Activated naive CD4-positive, alpha-beta T cell treated with anti-CD3 and anti-CD28 coated beads, Interleukin-2, amount 50 U/mL, for 24 hours (primary cell): ENCODE results near the gene DIS3L2.

ENCODE experiments used
- H3K27ac Mint-ChIP-seq: one replicate; pipeline ENCODE4 v1.8.0; 2021; ENCODE audit warnings: mild to moderate bottlenecking, mixed read lengths
- H3K27me3 Mint-ChIP-seq: one replicate; pipeline ENCODE4 v1.8.0; 2021; ENCODE audit warnings: mixed read lengths
- H3K36me3 Mint-ChIP-seq: one replicate; pipeline ENCODE4 v1.8.0; 2021; ENCODE audit warnings: mixed read lengths
- H3K4me1 Mint-ChIP-seq: one replicate; pipeline ENCODE4 v1.8.0; 2021; ENCODE audit warnings: mixed read lengths
- H3K4me3 Mint-ChIP-seq: one replicate; pipeline ENCODE4 v1.8.0; 2021; ENCODE audit warnings: mild to moderate bottlenecking, mixed read lengths
- H3K9me3 Mint-ChIP-seq: one replicate; pipeline ENCODE4 v1.8.0; 2021; ENCODE audit warnings: mixed read lengths

DIS3L2 gene, protein sequence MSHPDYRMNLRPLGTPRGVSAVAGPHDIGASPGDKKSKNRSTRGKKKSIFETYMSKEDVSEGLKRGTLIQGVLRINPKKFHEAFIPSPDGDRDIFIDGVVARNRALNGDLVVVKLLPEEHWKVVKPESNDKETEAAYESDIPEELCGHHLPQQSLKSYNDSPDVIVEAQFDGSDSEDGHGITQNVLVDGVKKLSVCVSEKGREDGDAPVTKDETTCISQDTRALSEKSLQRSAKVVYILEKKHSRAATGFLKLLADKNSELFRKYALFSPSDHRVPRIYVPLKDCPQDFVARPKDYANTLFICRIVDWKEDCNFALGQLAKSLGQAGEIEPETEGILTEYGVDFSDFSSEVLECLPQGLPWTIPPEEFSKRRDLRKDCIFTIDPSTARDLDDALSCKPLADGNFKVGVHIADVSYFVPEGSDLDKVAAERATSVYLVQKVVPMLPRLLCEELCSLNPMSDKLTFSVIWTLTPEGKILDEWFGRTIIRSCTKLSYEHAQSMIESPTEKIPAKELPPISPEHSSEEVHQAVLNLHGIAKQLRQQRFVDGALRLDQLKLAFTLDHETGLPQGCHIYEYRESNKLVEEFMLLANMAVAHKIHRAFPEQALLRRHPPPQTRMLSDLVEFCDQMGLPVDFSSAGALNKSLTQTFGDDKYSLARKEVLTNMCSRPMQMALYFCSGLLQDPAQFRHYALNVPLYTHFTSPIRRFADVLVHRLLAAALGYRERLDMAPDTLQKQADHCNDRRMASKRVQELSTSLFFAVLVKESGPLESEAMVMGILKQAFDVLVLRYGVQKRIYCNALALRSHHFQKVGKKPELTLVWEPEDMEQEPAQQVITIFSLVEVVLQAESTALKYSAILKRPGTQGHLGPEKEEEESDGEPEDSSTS

DNA sequence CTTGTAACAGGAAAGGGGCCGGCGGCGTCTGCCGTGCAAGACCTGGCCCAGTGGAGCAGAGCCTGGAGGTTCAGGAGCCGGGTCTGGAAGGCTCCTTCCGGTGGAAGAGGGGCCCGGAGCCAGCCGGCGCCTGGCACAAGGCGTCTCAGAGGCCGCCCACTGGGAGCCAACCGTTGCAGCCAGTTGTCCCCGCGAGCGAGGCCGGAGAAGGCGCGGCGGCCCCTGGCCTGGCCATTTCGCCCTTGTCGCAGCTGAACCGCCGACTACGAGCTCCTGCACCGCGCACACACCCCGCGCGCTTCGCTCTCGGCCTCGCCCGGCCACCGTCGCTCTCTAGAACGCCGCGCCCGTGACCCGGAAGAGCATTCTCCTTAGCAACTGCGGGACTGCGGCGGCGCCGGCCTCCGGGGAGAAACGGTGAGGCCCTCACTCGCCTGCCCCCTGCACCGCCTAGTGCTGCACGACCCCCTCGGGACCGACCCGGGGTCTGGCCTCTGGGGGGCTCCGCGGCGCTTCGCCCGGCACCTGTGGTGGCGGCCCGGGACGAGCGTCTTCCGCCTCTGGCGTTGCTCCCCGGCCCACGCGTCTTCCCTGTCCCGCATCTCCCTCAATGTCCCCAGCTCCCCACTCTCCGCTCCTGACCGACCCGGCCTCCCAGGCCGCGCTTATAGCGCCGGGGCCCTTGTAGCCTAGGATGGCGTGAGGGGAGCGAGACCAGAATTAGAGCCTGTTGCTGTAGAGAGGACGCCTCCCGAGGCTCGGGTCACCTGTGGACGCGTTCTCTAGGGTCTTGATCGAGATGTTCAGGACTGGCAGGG, at the start of gene DIS3L2:
Gene DIS3L2, plus strand, starts transcription at position 365 of the 818 bp plus-strand sequence. CDS start 53,215 bp downstream, outside the sequence.
- H3K27ac Mint-ChIP-seq: peak within 1 kb of the TSS; percentile 98
- no peaks in the 10 kb centered on the region for H3K27me3 Mint-ChIP-seq

DNA sequence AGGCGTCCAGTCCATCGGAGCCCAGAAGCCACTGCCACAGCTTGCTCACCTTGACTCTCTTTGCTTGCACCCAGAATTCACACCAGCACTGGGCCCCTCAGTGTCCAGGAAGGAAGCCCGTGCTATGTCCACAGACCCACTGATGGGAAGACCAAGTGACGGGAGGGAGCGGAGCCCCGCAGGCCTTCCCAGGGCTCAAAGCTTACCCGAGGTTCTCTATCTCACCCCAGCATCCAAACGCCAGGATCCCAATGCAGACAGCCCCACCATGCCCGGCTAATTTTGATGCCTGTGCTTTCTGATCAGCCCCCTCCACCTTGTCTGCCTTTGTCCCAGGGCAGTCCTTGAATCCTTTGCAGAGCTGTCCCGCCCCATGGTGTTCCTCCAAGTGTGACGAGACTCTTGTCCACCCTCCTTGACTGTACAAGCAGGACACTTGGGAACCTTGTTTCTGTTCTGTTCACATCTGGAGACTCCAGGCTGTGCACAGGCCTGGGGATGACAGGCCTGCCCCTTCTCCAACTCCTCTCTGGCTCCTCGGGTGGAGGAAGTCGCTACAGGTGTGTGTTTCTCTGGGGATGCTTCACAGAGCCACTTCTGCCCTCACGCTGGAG, 47.3 kb upstream of the DIS3L2 start:
- Mint-ChIP-seq H3K9me3 (no peaks in the 10 kb centered on the region), H3K36me3 (no peaks in the 10 kb centered on the region), H3K27ac (no peak overlapping the region), H3K4me1 (peaks cover 13% of the 10 kb centered on the region), H3K27me3 (no peaks in the 10 kb centered on the region), H3K4me3 (no peak overlapping the region)

More for the DNA sequence above, at the start of gene DIS3L2:
- peaks cover 37% of the 10 kb centered on the region for H3K4me1 Mint-ChIP-seq
- no peaks in the 10 kb centered on the region for H3K9me3 Mint-ChIP-seq
- H3K4me3 Mint-ChIP-seq: peak within 1 kb of the TSS; percentile 97
- peaks cover 3% of the 10 kb centered on the region for H3K36me3 Mint-ChIP-seq

DNA sequence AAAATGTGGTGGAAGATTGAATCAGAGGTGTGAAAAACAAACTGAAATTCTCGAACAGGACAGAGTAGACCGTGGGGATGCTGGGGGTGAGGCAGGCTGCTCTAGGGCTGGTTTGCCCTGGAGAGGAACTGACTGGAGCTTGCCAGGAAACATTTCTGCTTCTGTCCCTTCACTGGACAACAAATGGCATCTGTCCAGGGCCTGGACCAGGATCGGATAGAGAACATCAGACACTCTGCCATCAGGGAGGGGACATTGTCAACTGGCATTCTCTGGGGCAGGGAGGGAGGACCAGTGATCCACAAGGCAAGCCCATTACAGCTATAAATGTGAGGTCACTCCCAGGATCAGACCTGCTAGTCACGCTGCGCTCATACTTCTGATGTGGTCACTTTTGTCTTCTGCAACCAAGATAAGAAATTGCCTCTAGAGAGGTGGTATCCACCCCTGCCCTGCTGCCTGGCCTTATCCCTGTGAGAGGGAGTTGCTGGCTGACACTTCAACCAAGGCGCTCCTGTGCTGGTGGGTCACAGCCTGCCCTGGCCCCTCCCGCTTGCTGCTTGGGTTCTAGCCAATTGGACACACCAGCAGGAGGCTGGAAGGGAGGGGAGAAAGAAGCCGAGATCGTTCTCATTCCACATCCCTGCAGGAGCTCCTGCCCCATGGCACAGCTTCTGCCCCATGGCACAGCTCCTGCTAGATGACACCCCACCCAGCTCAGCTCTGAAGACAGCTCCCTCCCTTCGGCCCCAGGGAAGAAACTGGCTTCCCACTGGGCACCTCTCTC, 44.0 kb upstream of the DIS3L2 start:
- Mint-ChIP-seq H3K27ac (no peak overlapping the region), H3K4me3 (no peak overlapping the region), H3K9me3 (no peaks in the 10 kb centered on the region), H3K27me3 (no peaks in the 10 kb centered on the region), H3K36me3 (no peaks in the 10 kb centered on the region), H3K4me1 (no peaks in the 10 kb centered on the region)

DNA sequence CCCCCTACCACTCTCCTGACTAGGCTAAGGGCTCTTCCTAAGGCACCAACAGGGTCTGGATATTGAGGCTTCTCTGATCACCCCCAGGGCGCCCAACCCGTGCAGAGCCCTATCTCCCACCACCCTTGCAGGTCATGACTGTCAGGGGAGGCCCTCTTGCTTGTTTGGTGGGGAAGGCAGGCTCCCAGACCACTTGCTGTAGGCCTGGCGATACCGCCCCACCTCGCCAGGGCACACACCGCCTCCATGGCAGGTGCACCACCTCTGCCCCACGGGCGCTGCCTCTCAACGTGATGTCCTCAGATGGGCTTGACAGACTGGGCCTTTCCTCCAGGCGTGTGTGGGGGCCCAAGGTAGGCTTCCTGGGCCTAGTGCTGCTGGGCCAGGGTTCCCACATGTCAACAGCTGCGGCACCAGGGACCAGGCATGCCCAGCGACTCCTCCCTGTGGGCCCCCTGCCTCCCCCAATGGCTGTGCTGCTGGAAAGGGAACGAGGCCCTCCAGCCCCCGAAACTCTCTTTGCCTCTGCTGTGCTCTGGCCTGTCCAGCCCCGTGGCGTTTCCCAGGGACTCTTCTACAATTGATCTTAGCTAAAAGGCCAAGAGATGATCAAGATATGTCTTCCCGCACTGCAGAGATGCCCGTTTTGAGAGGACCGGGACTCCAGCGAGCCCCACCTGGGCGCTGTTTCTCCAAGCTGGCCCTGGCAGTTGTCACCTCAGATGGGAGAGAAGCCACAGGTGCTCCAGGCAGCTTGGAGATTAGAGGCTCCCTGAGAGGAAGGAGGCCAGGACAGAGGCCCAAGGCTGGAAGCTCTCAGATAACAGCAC, 42.8 kb upstream of the DIS3L2 start:
- Mint-ChIP-seq H3K4me1 (no peaks in the 10 kb centered on the region), H3K9me3 (no peaks in the 10 kb centered on the region)

DNA sequence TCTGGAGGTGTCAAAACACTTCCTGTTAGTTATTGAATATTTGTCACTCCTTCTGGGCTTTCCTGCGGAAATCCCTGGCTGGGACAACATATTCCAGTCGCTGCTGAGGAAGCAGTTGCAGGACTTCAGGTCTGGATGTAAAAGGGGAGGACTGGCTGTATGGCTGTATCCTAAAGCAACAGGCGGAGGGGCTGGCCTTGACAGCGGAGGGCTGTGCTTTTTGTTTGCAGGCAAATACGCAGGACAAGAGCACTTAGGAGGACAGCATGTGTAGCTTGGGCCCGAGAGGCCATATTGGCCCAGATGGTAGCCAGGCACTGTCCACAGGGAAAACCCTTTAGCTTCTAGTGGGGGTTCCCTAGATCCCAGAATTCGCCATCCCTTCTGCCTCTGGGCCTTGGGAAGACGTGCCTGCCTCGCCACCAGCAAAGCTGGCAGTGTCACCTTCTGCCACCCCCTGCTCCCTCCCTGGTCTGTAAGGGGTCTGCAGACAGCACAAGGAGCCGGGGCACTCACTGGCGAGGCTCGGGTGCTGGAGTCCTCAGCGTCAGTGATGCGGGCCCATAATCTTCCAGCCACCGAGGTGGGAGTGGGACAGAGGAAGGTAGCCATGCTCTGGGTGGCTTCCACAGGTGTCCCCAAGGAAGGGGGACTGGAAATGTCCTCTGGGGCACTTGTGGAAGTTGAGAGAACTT, 42.0 kb upstream of the DIS3L2 start:
- no peaks in the 10 kb centered on the region for H3K36me3 Mint-ChIP-seq
- no peak overlapping the region for H3K27ac Mint-ChIP-seq
- peaks cover 10% of the 10 kb centered on the region for H3K27me3 Mint-ChIP-seq
- H3K9me3 Mint-ChIP-seq: no peaks in the 10 kb centered on the region
- peaks cover 3% of the 10 kb centered on the region for H3K4me1 Mint-ChIP-seq
- no peak overlapping the region for H3K4me3 Mint-ChIP-seq

More for the DNA sequence above, 42.8 kb upstream of the DIS3L2 start:
- H3K36me3 Mint-ChIP-seq: no peaks in the 10 kb centered on the region
- no peak overlapping the region for H3K27ac Mint-ChIP-seq
- H3K4me3 Mint-ChIP-seq: no peak overlapping the region
- H3K27me3 Mint-ChIP-seq: peaks cover 3% of the 10 kb centered on the region

DNA sequence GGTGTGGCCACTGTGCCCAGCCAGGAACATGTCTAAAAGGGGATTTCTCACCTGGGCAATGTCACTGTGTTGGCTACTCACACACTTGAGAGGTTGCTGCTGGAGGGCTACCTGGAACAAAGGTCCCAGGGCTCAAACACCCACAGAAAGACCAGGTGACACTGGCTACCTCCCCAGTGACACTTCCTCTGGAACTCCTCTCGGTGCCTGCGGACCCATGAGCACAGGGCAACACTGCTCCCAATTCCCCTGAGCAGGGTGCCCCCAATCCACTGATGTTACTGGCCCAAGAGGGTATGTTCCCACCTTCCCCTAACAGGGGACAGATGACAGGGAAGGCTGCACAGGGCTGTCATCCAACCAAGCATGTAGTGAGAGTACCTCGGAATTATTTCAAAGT, 41.1 kb upstream of the DIS3L2 start:
- no peak overlapping the region for H3K27ac Mint-ChIP-seq
- no peak overlapping the region for H3K4me3 Mint-ChIP-seq
- H3K4me1 Mint-ChIP-seq: peaks cover 3% of the 10 kb centered on the region
- no peaks in the 10 kb centered on the region for H3K36me3 Mint-ChIP-seq
- H3K9me3 Mint-ChIP-seq: no peaks in the 10 kb centered on the region
- H3K27me3 Mint-ChIP-seq: peaks cover 13% of the 10 kb centered on the region

DNA sequence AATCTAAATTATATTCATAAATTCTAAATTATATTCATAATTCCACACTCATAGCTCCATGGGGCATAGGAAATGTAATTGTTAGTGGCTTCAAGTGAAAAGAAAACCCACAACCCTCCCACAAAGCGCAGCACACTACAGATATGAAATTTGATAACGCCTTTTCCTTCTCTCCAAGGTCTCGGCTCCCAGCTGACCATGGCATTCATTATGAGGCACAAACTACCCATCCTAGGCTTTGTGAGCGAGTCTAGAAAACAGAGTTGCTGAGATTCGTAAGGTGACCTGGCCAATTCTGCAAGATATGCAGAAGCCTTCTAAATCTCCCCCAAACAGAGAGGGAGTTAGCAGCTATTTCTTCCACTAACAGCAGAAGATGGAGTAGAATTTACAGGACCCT, 40.7 kb upstream of the DIS3L2 start:
- peaks cover 3% of the 10 kb centered on the region for H3K4me1 Mint-ChIP-seq
- H3K27ac Mint-ChIP-seq: no peak overlapping the region
- H3K36me3 Mint-ChIP-seq: no peaks in the 10 kb centered on the region
- no peak overlapping the region for H3K4me3 Mint-ChIP-seq
- no peaks in the 10 kb centered on the region for H3K9me3 Mint-ChIP-seq
- peaks cover 13% of the 10 kb centered on the region for H3K27me3 Mint-ChIP-seq

DNA sequence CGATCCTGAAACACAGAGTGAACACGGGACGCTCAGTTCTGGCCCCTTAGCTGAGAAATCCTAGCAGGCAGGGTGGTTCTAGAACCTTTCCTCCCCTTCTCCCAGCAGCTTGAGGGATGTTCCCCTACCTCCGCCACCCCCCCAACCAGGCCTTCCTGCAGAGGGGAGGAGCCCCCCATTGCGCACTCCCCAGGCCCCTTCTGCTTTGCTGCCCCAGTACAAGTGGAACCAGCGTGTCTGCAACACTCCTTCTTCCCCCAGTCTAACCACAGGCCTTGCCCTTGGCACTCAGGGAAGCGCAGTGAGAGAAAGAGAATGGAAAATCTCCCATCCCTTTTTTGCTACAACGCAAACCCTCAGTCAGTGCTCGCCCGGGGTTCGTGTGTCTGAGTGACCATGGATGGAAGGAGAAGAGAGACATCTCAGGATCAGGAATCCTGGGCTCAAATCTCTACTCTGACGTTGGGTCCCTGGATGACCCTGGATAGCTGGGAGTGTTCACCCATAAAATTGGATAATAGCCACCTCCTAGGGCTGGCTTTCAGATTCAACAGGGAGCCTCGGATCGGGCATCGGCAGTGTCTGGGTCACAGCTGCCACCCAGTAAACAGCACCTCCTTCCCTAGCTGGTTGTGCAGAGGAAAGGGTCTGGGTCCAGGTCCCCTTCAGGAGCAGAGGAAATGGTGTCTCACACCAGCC, 39.1 kb upstream of the DIS3L2 start:
- Mint-ChIP-seq H3K27me3 (peaks cover 22% of the 10 kb centered on the region), H3K36me3 (no peaks in the 10 kb centered on the region), H3K4me3 (no peak overlapping the region), H3K27ac (no peak overlapping the region), H3K4me1 (peaks cover 12% of the 10 kb centered on the region), H3K9me3 (no peaks in the 10 kb centered on the region)

DNA sequence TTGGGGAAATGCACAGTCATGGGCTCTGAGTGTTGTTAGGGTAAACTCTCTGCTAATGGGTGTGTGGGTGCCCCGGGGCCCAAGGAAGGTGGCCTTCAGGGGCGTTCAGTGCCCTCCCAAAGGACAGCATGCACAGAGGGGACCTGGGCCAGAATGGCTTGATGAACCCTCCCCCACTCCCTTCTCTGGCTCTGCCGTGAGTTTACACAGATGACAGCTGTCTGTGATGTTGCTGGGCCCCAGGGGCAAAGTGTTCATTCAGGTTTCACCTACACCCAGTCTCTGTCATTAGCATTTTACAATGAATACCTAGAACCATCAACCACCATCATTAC, 38.5 kb upstream of the DIS3L2 start:
- Mint-ChIP-seq H3K4me3 (no peak overlapping the region), H3K36me3 (no peaks in the 10 kb centered on the region), H3K27me3 (peaks cover 27% of the 10 kb centered on the region), H3K4me1 (peaks cover 12% of the 10 kb centered on the region), H3K9me3 (no peaks in the 10 kb centered on the region), H3K27ac (no peak overlapping the region)

DNA sequence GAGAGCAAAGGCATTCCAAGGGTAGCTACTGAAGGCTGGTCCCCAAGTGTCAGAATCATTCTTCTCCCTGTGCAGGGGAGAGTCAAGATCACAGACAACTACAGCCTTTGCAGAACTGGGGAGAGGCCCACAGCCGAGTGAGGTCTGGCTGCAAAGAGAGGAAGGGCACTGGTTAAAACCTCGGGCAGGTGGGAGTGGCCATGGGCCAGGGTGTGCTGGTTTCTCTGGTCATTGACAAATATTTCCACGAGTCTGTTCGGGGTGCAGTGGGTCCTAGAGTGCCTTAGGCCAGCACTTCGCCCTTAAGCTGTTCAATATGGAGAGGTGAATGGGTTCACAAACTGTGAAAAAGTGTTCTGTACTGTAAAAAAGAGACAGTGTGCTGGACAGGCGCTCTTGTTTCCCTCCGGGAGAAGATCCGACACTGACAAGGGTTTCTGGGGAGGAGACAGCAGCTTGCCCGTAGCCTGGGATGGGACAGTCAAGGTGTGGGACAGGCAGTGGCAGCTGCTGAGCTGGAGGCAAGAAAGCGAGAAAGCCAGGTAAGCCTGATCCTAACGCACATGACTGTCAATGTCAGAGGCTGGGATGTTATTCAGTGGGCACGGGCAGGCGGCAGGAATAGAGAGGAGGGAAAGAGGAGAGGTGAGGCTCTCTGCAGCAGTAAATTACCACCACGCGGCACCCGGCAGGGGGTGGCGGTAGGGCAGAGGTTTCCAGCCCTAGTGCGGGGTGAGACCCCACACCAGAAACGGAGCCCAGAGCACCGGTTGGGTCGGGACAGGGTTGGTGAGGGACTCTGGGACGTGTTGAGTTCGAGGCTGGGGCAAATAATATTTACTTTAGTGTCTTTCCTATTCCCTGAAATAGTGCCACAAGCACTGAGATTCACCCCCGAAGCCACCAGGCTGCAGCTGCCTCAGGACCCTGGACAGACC, 37.3 kb upstream of the DIS3L2 start:
- Mint-ChIP-seq H3K4me1 (peaks cover 12% of the 10 kb centered on the region), H3K4me3 (peak overlapping the region; percentile 60), H3K9me3 (no peaks in the 10 kb centered on the region), H3K36me3 (no peaks in the 10 kb centered on the region), H3K27me3 (peaks cover 29% of the 10 kb centered on the region), H3K27ac (no peak overlapping the region)

DNA sequence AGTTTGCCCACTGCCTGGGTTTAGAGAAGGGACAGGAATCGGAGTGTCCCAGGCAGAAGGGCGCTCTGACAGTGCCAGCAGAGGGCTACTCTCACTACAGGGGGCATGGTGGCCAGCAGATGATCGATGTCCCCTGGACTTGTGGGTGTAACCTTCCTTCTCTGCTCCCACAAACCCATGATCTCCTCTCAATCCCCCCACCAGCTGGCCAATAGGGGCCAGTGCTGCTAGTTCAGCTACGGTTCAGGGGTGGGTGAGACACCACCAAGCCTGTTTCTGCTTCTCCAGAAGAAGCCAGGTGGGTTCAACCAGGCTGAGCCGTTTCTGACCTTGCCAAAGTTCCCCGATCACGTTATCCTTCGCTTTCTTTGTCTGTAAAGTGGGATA, 36.6 kb upstream of the DIS3L2 start:
- Mint-ChIP-seq H3K27ac (no peak overlapping the region), H3K36me3 (no peaks in the 10 kb centered on the region), H3K9me3 (no peaks in the 10 kb centered on the region), H3K27me3 (peaks cover 30% of the 10 kb centered on the region), H3K4me1 (peaks cover 12% of the 10 kb centered on the region), H3K4me3 (peak overlapping the region; percentile 60)
